Dermis microvascular lymphatic vessel endothelial cell (primary cell): ENCODE data around the gene SLC35G6. TPM values are rescaled to one million over a fixed set of nuclear protein-coding genes. Genes with fewer than 3 reads are reported as not detected.
"Not testable (repeated sequence)": the region's sequence is repeated elsewhere in the genome, so short reads cannot be mapped to it uniquely, and the experiment has no call there.

ENCODE experiments used
- DNase-seq, 2 donors: peaks; one replicate each; pipeline versions ENCODE4 v3.0.0 to v3.0.0-alpha.2; 2010; ENCODE audit warnings: low read depth in 2 of 2
- total RNA-seq: library from RNA; depleted of rRNA; stranded (reverse); fragments of >200 nt; gene quantifications from 2 replicates; pipeline ENCODE4 v1.2.1, GENCODE V29; 2014

SLC35G6 gene
- total RNA-seq, 1 donor from 2014 or later, result not detected

GRCh38 chr17:7460850-7461660 is 20.2 kb upstream of the SLC35G6 start:
- DNase-seq, result no peak

GRCh38 chr17:7462474-7463371 is 18.5 kb upstream of the SLC35G6 start:
- DNase-seq, result no peak

- DNase-seq, result no peak
Observed at GRCh38 chr17:7463372-7463846, 17.8 kb upstream of the SLC35G6 start.

GRCh38 chr17:7464081-7464480 is 17.2 kb upstream of the SLC35G6 start:
- DNase-seq, result no peak

GRCh38 chr17:7465597-7466275 is 15.5 kb upstream of the SLC35G6 start:
- no peak for DNase-seq

- no peak for DNase-seq
Observed at GRCh38 chr17:7466318-7466638, 15.0 kb upstream of the SLC35G6 start.

GRCh38 chr17:7466639-7467341 is 14.5 kb upstream of the SLC35G6 start:
- peak in 1 of 2 donors; percentile 58 for DNase-seq

GRCh38 chr17:7467498-7467897 is 13.7 kb upstream of the SLC35G6 start:
- no peak for DNase-seq

- DNase-seq, result no peak
Observed at GRCh38 chr17:7468290-7468689, 13.0 kb upstream of the SLC35G6 start.

GRCh38 chr17:7468804-7469389 is 12.3 kb upstream of the SLC35G6 start:
- DNase-seq, result no peak

GRCh38 chr17:7469843-7470242 is 11.4 kb upstream of the SLC35G6 start:
- DNase-seq, result not testable (repeated sequence)

GRCh38 chr17:7470457-7470973 is 10.7 kb upstream of the SLC35G6 start:
- not testable (repeated sequence) for DNase-seq

GRCh38 chr17:7471729-7472128 is 9.5 kb upstream of the SLC35G6 start:
- DNase-seq, result no peak

GRCh38 chr17:7474767-7475166 is 6.5 kb upstream of the SLC35G6 start:
- DNase-seq, result not testable (repeated sequence)

- peak in 1 of 2 donors; percentile 51 for DNase-seq
Observed at GRCh38 chr17:7475764-7476422, 5.4 kb upstream of the SLC35G6 start.

- peak in 1 of 2 donors; percentile 67 for DNase-seq
Observed at GRCh38 chr17:7476494-7476893, 4.8 kb upstream of the SLC35G6 start.

- no peak for DNase-seq
Observed at GRCh38 chr17:7476951-7477350, 4.3 kb upstream of the SLC35G6 start.

GRCh38 chr17:7477392-7478275 is 3.6 kb upstream of the SLC35G6 start:
- peak in 1 of 2 donors; percentile 22 for DNase-seq
